Measurements from ENCODE around the gene BSDC1.
"Not testable (repeated sequence)": the region's sequence is repeated elsewhere in the genome, so short reads cannot be mapped to it uniquely, and the experiment has no call there.

The BSDC1 gene

DNA sequence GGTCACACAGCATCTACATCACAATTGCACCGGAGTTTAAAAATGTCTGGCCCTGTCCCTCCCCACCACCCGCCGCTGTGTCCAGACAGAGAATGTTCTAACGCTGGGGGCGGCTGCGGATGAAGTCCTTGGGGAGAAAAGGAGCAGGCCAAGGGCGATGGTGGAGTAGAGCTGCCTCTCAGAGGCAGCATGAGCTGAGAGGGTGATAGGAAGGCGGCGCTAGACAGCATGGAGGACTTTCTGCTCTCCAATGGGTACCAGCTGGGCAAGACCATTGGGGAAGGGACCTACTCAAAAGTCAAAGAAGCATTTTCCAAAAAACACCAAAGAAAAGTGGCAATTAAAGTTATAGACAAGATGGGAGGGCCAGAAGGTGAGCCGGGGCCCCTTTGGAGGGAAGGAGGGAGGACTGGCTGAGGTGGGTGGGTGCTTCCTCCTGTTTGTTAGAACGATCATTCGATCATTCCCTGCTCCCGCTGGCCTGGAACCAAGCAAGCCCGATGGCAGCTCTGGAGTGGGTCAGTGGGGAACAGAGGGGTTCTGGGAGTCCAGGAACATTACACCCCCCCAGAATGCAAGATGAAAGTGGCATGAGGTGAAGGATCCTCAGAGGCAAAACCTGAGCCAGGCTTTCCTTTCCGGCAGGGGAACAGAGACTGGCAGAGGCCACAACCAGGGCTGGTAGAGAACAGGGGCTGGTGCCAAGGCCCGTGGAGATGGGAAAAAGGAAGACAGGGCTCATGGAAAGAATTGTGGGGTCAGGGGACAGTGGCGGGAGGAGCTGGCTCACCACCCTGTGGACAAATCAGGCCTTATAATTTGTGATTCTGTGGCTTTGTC lies 31.5 kb downstream of the BSDC1 start, which contains the start of the genes FAM229A and TSSK3:
Gene FAM229A (minus strand): TSS at position 12 of the 840 bp plus-strand sequence. CDS start 394 bp downstream, outside the sequence.
Gene TSSK3 (plus strand): TSS at position 66 of the 840 bp plus-strand sequence. CDS start 163 bp downstream, at position 229.
- peak within 1 kb of the TSS; percentile 83 for H3K27ac ChIP-seq
- TF ChIP-seq, protein P1, sequence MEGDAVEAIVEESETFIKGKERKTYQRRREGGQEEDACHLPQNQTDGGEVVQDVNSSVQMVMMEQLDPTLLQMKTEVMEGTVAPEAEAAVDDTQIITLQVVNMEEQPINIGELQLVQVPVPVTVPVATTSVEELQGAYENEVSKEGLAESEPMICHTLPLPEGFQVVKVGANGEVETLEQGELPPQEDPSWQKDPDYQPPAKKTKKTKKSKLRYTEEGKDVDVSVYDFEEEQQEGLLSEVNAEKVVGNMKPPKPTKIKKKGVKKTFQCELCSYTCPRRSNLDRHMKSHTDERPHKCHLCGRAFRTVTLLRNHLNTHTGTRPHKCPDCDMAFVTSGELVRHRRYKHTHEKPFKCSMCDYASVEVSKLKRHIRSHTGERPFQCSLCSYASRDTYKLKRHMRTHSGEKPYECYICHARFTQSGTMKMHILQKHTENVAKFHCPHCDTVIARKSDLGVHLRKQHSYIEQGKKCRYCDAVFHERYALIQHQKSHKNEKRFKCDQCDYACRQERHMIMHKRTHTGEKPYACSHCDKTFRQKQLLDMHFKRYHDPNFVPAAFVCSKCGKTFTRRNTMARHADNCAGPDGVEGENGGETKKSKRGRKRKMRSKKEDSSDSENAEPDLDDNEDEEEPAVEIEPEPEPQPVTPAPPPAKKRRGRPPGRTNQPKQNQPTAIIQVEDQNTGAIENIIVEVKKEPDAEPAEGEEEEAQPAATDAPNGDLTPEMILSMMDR (conservative IDR thresholded peaks at IDR 0.05), result 0 out of 2 replicates have a peak, but pooled peaks have one; percentile 12

DNA sequence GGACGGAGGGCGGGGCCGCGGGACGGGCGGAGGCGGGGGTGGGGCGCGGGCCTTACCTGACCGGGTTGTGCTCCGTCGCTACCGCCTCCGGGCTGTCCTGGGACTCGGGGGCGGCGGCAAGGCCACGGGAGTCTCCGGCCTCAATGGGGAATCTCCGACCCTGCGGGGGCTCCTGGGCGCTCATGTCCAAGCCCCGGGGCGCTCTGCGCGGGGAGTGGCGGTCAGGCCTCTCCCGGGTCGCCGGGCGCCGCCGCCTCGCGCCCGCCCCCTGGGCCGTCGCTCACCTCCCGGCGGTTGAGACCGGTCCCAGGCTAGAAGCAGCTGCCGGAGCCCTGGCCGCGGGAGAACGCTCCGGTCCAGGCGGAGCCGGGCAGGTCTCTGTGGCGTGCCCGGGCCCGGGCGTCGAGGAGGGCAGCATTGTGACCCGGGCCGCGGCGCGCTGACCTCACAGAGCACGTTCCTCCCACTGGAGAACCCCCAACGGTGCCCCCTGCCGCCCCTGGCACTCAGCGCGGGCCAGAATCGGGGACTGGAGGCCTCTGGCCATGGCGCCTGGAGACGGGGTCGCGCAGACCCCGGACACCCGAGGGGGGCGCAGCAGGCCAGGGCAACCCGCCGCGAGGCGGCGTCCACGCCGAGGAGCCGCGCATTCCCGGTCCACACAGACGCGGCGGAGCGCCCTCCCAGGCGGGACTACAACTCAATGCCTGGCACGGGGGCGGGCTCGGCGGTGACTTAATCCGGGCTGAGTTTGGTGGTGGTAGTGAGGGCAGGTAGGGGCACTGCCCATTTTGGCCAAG lies 32.4 kb downstream of the BSDC1 start:
- TF ChIP-seq, protein P1 (conservative IDR thresholded peaks at IDR 0.05), result peak; percentile 54
- peak overlapping the region; percentile 83 for H3K27ac ChIP-seq

DNA sequence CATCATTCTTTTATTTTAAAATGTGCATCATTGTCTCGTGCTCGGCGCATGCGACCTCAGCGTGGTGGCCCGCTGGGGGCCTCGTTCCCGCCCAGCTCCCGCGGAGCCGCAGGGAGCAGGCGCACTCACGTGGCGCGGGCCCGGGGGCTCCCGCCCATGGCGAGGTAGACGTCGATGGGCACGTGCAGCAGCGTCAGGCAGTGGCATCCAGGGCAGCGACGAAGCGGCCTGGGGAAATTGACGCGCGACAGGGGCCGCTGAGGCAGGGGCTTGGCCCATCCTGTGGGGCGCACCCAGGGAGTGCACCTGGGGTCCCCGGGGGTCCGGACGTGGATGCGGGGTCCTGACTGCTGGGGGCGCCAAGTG lies 33.0 kb downstream of the BSDC1 start:
- H3K27ac ChIP-seq, result peak overlapping the region; percentile 83
- TF ChIP-seq, protein P1 (conservative IDR thresholded peaks at IDR 0.05), result no peak

DNA sequence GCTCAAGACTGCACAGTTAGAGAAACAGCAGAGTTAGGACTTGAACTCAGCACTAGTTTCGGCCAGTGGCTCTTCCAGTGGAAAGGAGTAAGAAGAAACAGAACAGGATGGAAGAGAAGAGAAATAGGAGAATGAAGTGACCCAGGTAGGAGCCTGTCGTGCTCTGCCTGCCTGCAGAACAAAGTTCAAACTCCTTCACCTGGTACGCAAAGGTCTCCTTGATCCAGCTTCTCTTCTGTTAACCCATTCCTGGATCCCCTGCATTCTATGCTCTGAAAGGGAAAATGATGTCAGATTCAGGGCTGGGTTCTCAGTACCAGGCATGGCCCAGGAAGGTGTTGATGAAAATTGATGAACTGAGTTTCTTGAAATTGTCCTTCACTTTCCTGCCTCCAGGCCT lies 35.8 kb downstream of the BSDC1 start:
- no peak overlapping the region for H3K27ac ChIP-seq
- TF ChIP-seq, protein P1 (conservative IDR thresholded peaks at IDR 0.05), result no peak

DNA sequence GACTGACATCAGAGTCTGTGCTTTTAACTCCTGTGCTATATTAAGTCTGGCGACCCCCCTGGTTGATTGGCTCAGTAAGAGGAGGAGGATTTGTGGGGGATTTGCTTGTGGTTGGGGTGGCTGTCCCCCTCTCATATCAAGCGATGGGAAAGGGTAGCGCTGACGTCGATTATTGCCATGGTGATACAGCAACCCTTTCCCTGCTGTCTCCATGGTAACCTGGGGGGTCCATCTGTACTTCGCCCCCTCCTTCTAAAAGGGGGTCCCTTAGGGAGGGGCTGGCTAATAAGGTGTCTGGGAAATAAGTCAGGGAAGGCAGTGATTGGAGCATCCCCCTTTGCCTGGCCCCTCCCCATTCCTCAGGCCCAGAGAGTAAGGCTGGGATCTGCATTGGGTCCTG lies 36.6 kb downstream of the BSDC1 start:
- H3K27ac ChIP-seq, result no peak overlapping the region
- TF ChIP-seq, protein P1 (conservative IDR thresholded peaks at IDR 0.05), result no peak

DNA sequence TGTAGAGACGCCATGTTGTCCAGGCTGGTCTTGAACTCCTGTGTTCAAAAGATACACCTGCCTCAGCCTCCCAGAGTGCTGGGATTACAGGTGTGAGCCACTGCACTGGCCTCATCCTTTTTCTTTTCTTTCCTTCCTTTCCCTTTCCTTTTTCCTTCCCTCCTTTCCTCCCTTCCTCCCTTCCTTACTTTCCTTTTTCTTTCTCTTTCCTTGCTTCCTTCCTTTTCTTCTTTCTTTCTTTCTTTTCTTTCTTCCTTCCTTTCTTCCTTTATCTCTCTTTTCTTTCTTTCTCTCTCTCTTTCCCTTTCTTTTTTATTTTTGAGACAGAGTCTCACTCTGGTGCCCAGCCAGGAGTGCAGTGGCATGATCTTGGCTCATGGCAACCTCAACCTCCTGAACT lies 37.8 kb downstream of the BSDC1 start:
- TF ChIP-seq, protein P1 (conservative IDR thresholded peaks at IDR 0.05), result no peak
- H3K27ac ChIP-seq, result no peak overlapping the region

DNA sequence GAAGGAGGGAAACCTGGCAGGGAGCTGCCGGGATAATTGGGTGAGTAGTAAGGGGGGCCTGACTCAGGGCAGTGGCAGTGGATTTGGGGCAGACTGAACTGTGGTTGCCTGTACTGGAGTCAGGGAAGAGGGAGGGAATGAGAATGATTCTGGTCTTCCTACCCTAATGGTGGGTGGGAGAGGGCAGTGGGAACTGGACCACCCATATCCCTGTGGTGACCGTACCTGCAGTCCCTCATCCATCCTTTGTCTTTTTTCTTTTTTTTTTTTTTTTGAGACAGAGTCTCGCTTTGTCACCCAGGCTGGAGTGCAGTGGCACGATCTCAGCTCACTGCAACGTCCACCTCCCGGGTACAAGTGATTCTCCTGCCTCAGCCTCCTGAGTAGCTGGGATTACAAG lies 38.5 kb downstream of the BSDC1 start:
- H3K27ac ChIP-seq, result not testable (repeated sequence)

Measured in VCaP (cell line).